ENCODE results near the gene NR1D2. TPM values are rescaled to one million over a fixed set of nuclear protein-coding genes. Genes with fewer than 3 reads are reported as not detected.

NR1D2 gene
- total RNA-seq, 1 donor from 2014 or later = 19.4 TPM

GRCh38 chr3:23921052-23921511, 24.0 kb upstream of the NR1D2 start:
- TF ChIP-seq CTCF (IDR thresholded peaks at IDR 0.05) = no peak
- TF ChIP-seq POLR2A (IDR thresholded peaks at IDR 0.05) = no peak
- no peak for TF ChIP-seq POLR2AphosphoS5 (IDR thresholded peaks at IDR 0.05; ENCODE audit: insufficient read depth in 1 of 2, low read depth in 1 of 2)
- intact Hi-C loops (cut with DNase I) = no loop called here
- H3K36me3 ChIP-seq = peaks cover 0 to 27% of the 10 kb centered on the region in 2 donors

GRCh38 chr3:23923786-23924185, 21.3 kb upstream of the NR1D2 start:
- no peak overlapping the region for H3K27ac ChIP-seq
- TF ChIP-seq POLR2AphosphoS5 (IDR thresholded peaks at IDR 0.05; ENCODE audit: insufficient read depth in 1 of 2, low read depth in 1 of 2) (no peak), POLR2A (IDR thresholded peaks at IDR 0.05) (no peak), CTCF (IDR thresholded peaks at IDR 0.05) (no peak)
- H3K9me3 ChIP-seq = no peaks in the 10 kb centered on the region
- intact Hi-C loops (cut with DNase I) = no loop called here
- H3K4me1 ChIP-seq = peaks cover 19% of the 10 kb centered on the region
- no peak for DNase-seq (ENCODE audit: extremely low spot score in 2 of 2)
- peaks cover 0 to 21% of the 10 kb centered on the region in 2 donors for H3K36me3 ChIP-seq
- H3K27me3 ChIP-seq = no peaks in the 10 kb centered on the region
- no peak overlapping the region for H3K4me3 ChIP-seq

More at GRCh38 chr3:23921052-23921511, 24.0 kb upstream of the NR1D2 start:
- H3K9me3 ChIP-seq = no peaks in the 10 kb centered on the region
- H3K27ac ChIP-seq = no peak overlapping the region
- peaks cover 34% of the 10 kb centered on the region for H3K4me1 ChIP-seq
- no peak overlapping the region for H3K4me3 ChIP-seq
- no peak for DNase-seq (ENCODE audit: extremely low spot score in 2 of 2)
- H3K27me3 ChIP-seq = no peaks in the 10 kb centered on the region

GRCh38 chr3:23926246-23926645, 18.8 kb upstream of the NR1D2 start:
- Histone ChIP-seq H3K27ac (no peak overlapping the region), H3K4me3 (no peak overlapping the region), H3K27me3 (no peaks in the 10 kb centered on the region), H3K9me3 (no peaks in the 10 kb centered on the region), H3K4me1 (no peaks in the 10 kb centered on the region), H3K36me3 (peaks cover 0 to 5% of the 10 kb centered on the region in 2 donors)
- DNase-seq (ENCODE audit: extremely low spot score in 2 of 2) = no peak
- intact Hi-C loops (cut with DNase I) = loop anchor here (2.0 kb wide), 1 partner anchor 17 kb away; no protein-coding TSS in a partner anchor
- TF ChIP-seq POLR2AphosphoS5 (IDR thresholded peaks at IDR 0.05; ENCODE audit: insufficient read depth in 1 of 2, low read depth in 1 of 2) = no peak

- intact Hi-C loops (cut with DNase I) = loop anchor here (2.0 kb wide), 1 partner anchor 16 kb away; no protein-coding TSS in a partner anchor
- H3K36me3 ChIP-seq = peaks cover 0 to 5% of the 10 kb centered on the region in 2 donors
- H3K4me3 ChIP-seq = no peak overlapping the region
- H3K9me3 ChIP-seq = no peaks in the 10 kb centered on the region
- no peaks in the 10 kb centered on the region for H3K27me3 ChIP-seq
- DNase-seq (ENCODE audit: extremely low spot score in 2 of 2) = no peak
- no peak for TF ChIP-seq CTCF (IDR thresholded peaks at IDR 0.05)
- TF ChIP-seq POLR2AphosphoS5 (IDR thresholded peaks at IDR 0.05; ENCODE audit: insufficient read depth in 1 of 2, low read depth in 1 of 2) = no peak
- no peak for TF ChIP-seq POLR2A (IDR thresholded peaks at IDR 0.05)
- H3K27ac ChIP-seq = no peak overlapping the region
- no peaks in the 10 kb centered on the region for H3K4me1 ChIP-seq
These were observed 18.4 kb upstream of the NR1D2 start for GRCh38 chr3:23926736-23927135.

GRCh38 chr3:23928524-23928923, 16.6 kb upstream of the NR1D2 start:
- intact Hi-C loops (cut with DNase I) = no loop called here
- no peak for DNase-seq (ENCODE audit: extremely low spot score in 2 of 2)

More at GRCh38 chr3:23928524-23928923, 16.6 kb upstream of the NR1D2 start:
- Histone ChIP-seq H3K4me3 (no peak overlapping the region), H3K27ac (no peak overlapping the region), H3K36me3 (no peaks in the 10 kb centered on the region), H3K9me3 (no peaks in the 10 kb centered on the region), H3K27me3 (no peaks in the 10 kb centered on the region), H3K4me1 (no peaks in the 10 kb centered on the region)
- no peak for TF ChIP-seq POLR2A (IDR thresholded peaks at IDR 0.05)
- TF ChIP-seq POLR2AphosphoS5 (IDR thresholded peaks at IDR 0.05; ENCODE audit: insufficient read depth in 1 of 2, low read depth in 1 of 2) = no peak
- no peak for TF ChIP-seq CTCF (IDR thresholded peaks at IDR 0.05)

Data from vagina (tissue), 2 donors.